Type B pancreatic cell (in vitro differentiated cells): Measurements from ENCODE around the gene RFTN1. TPM values are rescaled to one million over a fixed set of nuclear protein-coding genes. Genes with fewer than 3 reads are reported as not detected.

Source experiments
- DNase-seq: peaks from one replicate; pipeline ENCODE4 v3.0.0; 2021; ENCODE audit warnings: mixed read lengths; ENCODE audit not compliant: unreplicated experiment; ENCODE audit errors: extremely low spot score
- H3K27ac Mint-ChIP-seq: 2 replicates; pipeline ENCODE4 v1.8.0; 2021; ENCODE audit warnings: mild to moderate bottlenecking, mixed read lengths
- H3K27me3 Mint-ChIP-seq: 2 replicates; pipeline ENCODE4 v1.8.0; 2021; ENCODE audit warnings: mixed read lengths
- H3K36me3 Mint-ChIP-seq: 2 replicates; pipeline ENCODE4 v1.8.0; 2021; ENCODE audit warnings: mixed read lengths
- H3K4me1 Mint-ChIP-seq: one replicate; pipeline ENCODE4 v1.8.0; 2021; ENCODE audit warnings: mixed read lengths; ENCODE audit not compliant: unreplicated experiment
- H3K4me3 Mint-ChIP-seq: 2 replicates; pipeline ENCODE4 v1.8.0; 2021; ENCODE audit warnings: mild to moderate bottlenecking, mixed read lengths
- H3K9me3 Mint-ChIP-seq: 2 replicates; pipeline ENCODE4 v1.8.0; 2021; ENCODE audit warnings: mixed read lengths
- CTCF ChIP-seq: fragments of 200-600 bp; sonication (generic); conservative IDR thresholded peaks from 2 replicates; pipeline ENCODE4 v1.5.0; 2021; ENCODE audit warnings: antibody characterized with exemption, mild to moderate bottlenecking
- total RNA-seq: library from RNA; stranded (reverse); gene quantifications from 2 replicates; pipeline ENCODE4 v1.2.1, GENCODE V29; 2021; ENCODE audit warnings: low replicate concordance

RFTN1 gene
- total RNA-seq, 1 donor from 2014 or later = 18.3 TPM

GRCh38 chr3:16463119-16463518 lies 50.4 kb downstream of the RFTN1 start:
- H3K4me3 Mint-ChIP-seq = no peak overlapping the region
- H3K9me3 Mint-ChIP-seq = no peaks in the 10 kb centered on the region
- no peak for TF ChIP-seq CTCF
- H3K36me3 Mint-ChIP-seq = peaks cover 8% of the 10 kb centered on the region
- H3K27me3 Mint-ChIP-seq = peaks cover 17% of the 10 kb centered on the region
- H3K27ac Mint-ChIP-seq = no peak overlapping the region
- H3K4me1 Mint-ChIP-seq = peaks cover 11% of the 10 kb centered on the region
- no peak for DNase-seq

- DNase-seq = no peak
- Mint-ChIP-seq H3K9me3 (no peaks in the 10 kb centered on the region), H3K4me1 (peaks cover 6% of the 10 kb centered on the region), H3K27ac (no peak overlapping the region), H3K36me3 (peaks cover 8% of the 10 kb centered on the region), H3K4me3 (no peak overlapping the region), H3K27me3 (peaks cover 17% of the 10 kb centered on the region)
- TF ChIP-seq CTCF = no peak
Measured at GRCh38 chr3:16462679-16463078, 50.8 kb downstream of the RFTN1 start.

- Mint-ChIP-seq H3K4me3 (no peak overlapping the region), H3K27ac (no peak overlapping the region), H3K27me3 (peaks cover 14% of the 10 kb centered on the region), H3K9me3 (no peaks in the 10 kb centered on the region), H3K36me3 (peaks cover 5% of the 10 kb centered on the region), H3K4me1 (peaks cover 2% of the 10 kb centered on the region)
- TF ChIP-seq CTCF = no peak
- no peak for DNase-seq
Measured at GRCh38 chr3:16461463-16462245, 51.8 kb downstream of the RFTN1 start.

GRCh38 chr3:16460886-16461285 lies 52.6 kb downstream of the RFTN1 start:
- H3K9me3 Mint-ChIP-seq = no peaks in the 10 kb centered on the region
- no peak overlapping the region for H3K4me3 Mint-ChIP-seq
- peaks cover 3% of the 10 kb centered on the region for H3K36me3 Mint-ChIP-seq
- H3K4me1 Mint-ChIP-seq = no peaks in the 10 kb centered on the region
- no peak overlapping the region for H3K27ac Mint-ChIP-seq
- TF ChIP-seq CTCF = no peak
- H3K27me3 Mint-ChIP-seq = peaks cover 12% of the 10 kb centered on the region
- no peak for DNase-seq

- H3K4me1 Mint-ChIP-seq = no peaks in the 10 kb centered on the region
- H3K4me3 Mint-ChIP-seq = no peak overlapping the region
- no peaks in the 10 kb centered on the region for H3K9me3 Mint-ChIP-seq
- TF ChIP-seq CTCF = no peak
- H3K27ac Mint-ChIP-seq = no peak overlapping the region
- H3K27me3 Mint-ChIP-seq = peaks cover 12% of the 10 kb centered on the region
- no peak for DNase-seq
- peaks cover 3% of the 10 kb centered on the region for H3K36me3 Mint-ChIP-seq
Measured at GRCh38 chr3:16460273-16460672, 53.2 kb downstream of the RFTN1 start.
